CD4-positive, alpha-beta memory T cell (primary cell): ENCODE data around the gene IFIT2. TPM values are rescaled to one million over a fixed set of nuclear protein-coding genes. Genes with fewer than 3 reads are reported as not detected.
"Not testable (repeated sequence)": the region's sequence is repeated elsewhere in the genome, so short reads cannot be mapped to it uniquely, and the experiment has no call there.

Experiments
- CTCF ChIA-PET: fragments of 350-600 bp; sonication (Branson Sonifier 250); formaldehyde crosslinking; loops from one replicate; lab custom pipeline; 2021; ENCODE audit warnings: inconsistent platforms; ENCODE audit not compliant: partially characterized antibody; lab: Charles Lee
- POLR2A ChIA-PET: fragments of 350-600 bp; sonication (Branson Sonifier 250); formaldehyde crosslinking; loops from one replicate; lab custom pipeline; 2021; ENCODE audit not compliant: partially characterized antibody; lab: Charles Lee
- DNase-seq, 5 donors: peaks; one replicate each; pipeline versions ENCODE4 v3.0.0 to v3.0.0-alpha.2; 2020 to 2022; ENCODE audit warnings: mixed read lengths in 1 of 5
- H3K27ac ChIP-seq: one replicate; pipeline ENCODE4 v1.7.0; 2013; ENCODE audit warnings: low read depth, low read length
- H3K27me3 ChIP-seq: 2 replicates; pipeline ENCODE4 v1.7.0; 2013; ENCODE audit warnings: mild to moderate bottlenecking, low read length, moderate library complexity; ENCODE audit not compliant: insufficient read depth
- H3K36me3 ChIP-seq: 2 replicates; pipeline ENCODE4 v1.7.0; 2013; ENCODE audit warnings: mild to moderate bottlenecking, low read length, moderate library complexity; ENCODE audit not compliant: insufficient read depth
- H3K4me1 ChIP-seq: 2 replicates; pipeline ENCODE4 v1.7.0; 2013; ENCODE audit warnings: mild to moderate bottlenecking, low read length, moderate library complexity; ENCODE audit not compliant: insufficient read depth
- H3K4me3 ChIP-seq, 2 donors: one replicate each; pipeline ENCODE4 v1.7.0; 2013; ENCODE audit warnings: low read length in 2 of 2, mild to moderate bottlenecking in 1 of 2
- H3K9me3 ChIP-seq, 2 donors: one replicate each; pipeline ENCODE4 v1.7.0; 2013; ENCODE audit warnings: low read length in 2 of 2, control low read depth in 1 of 2; ENCODE audit not compliant: control insufficient read depth in 1 of 2
- H3K27ac Mint-ChIP-seq, 7 donors: one replicate each; pipeline ENCODE4 v1.8.0; 2020 to 2021; ENCODE audit warnings: mixed read lengths in 7 of 7, mild to moderate bottlenecking in 6 of 7, inconsistent platforms in 3 of 7, moderate library complexity in 3 of 7
- H3K27me3 Mint-ChIP-seq, 2 donors: one replicate each; pipeline ENCODE4 v1.8.0; 2020 to 2021; ENCODE audit warnings: mixed read lengths in 2 of 2
- H3K36me3 Mint-ChIP-seq, 2 donors: one replicate each; pipeline ENCODE4 v1.8.0; 2020 to 2021; ENCODE audit warnings: mixed read lengths in 2 of 2, inconsistent platforms in 1 of 2, mild to moderate bottlenecking in 1 of 2
- H3K4me1 Mint-ChIP-seq, 4 donors: one replicate each; pipeline ENCODE4 v1.8.0; 2020 to 2021; ENCODE audit warnings: mixed read lengths in 4 of 4, mild to moderate bottlenecking in 1 of 4
- H3K4me3 Mint-ChIP-seq, 8 donors: one replicate each; pipeline ENCODE4 v1.8.0; 2020 to 2021; ENCODE audit warnings: mixed read lengths in 8 of 8, mild to moderate bottlenecking in 7 of 8, moderate library complexity in 6 of 8, inconsistent platforms in 3 of 8
- H3K9me3 Mint-ChIP-seq, 8 donors: one replicate each; pipeline ENCODE4 v1.8.0; 2020 to 2021; ENCODE audit warnings: mixed read lengths in 8 of 8, mild to moderate bottlenecking in 5 of 8, inconsistent platforms in 3 of 8, moderate library complexity in 1 of 8
- intact Hi-C: fragments of 100-400 bp; cut with micrococcal nuclease; formaldehyde crosslinking; loops from one replicate; pipeline ENCODE4 v1.15.1; 2023
- polyA plus RNA-seq, 2 donors: library from polyadenylated mRNA; unstranded; fragments of 300-500 nt; fragmentation: Illumina TruSeq; gene quantifications; one replicate each; pipeline ENCODE4 v1.2.3, GENCODE V29; 2021
- total RNA-seq, 2 experiments: library from RNA; stranded (reverse); gene quantifications; one replicate each; pipeline ENCODE4 v1.2.3, GENCODE V29; 2021

The IFIT2 gene
- total and polyA plus RNA-seq, 4 experiments from 2014 or later = 3.5 to 10.7 (median 9.8) TPM

DNA sequence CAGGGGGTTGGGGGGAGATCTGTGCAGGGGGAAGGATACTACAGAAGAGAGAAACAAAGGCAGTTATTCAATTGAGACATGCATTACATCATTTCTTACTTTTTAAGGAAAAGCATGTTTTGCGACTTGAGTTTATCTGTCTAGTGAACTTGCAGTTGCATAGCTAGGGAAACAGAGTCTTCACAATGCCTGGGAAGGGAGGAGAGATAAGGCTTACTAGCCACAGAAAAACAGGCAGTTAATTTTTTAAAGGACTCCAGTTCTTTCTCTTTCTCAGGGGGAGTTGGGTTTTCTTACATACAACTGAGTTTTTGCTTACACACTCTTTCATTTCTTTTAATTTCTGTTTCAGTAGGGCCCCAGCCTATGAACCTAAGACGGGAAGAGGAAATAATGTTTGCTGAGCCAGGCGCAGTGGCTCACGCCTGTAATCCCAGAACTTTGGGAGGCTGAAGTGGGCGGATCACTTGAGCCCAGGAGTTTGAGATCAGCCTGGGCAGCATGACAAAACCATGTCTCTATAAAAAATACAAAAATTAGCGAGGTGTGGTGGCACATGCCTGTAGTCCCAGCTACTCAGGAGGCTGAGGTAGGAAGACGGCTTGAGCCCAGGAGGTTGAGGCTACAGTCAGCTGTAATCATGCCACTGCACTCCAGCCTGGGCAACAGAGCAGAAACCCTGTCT is 48.9 kb downstream of the IFIT2 start:
- intact Hi-C loops, H3K4me1 ChIP-seq, H3K9me3 Mint-ChIP-seq, H3K36me3 Mint-ChIP-seq, DNase-seq, H3K9me3 ChIP-seq, H3K4me3 ChIP-seq, H3K36me3 ChIP-seq, H3K27me3 Mint-ChIP-seq, H3K27ac ChIP-seq, H3K27me3 ChIP-seq, POLR2A ChIA-PET: not testable (repeated sequence)
- Mint-ChIP-seq H3K27ac (peak overlapping the region in 2 of 7 donors; percentile 24 to 32), H3K4me1 (peaks cover 2 to 17% (median 6%) of the 10 kb centered on the region in 4 donors), H3K4me3 (peak overlapping the region in 6 of 8 donors; percentile 1 to 53 (median 18))
- CTCF ChIA-PET = interaction anchor here (1.1 kb wide), 1 partner anchor 12 kb away, joined by 3 read pairs; no protein-coding TSS in a partner anchor

DNA sequence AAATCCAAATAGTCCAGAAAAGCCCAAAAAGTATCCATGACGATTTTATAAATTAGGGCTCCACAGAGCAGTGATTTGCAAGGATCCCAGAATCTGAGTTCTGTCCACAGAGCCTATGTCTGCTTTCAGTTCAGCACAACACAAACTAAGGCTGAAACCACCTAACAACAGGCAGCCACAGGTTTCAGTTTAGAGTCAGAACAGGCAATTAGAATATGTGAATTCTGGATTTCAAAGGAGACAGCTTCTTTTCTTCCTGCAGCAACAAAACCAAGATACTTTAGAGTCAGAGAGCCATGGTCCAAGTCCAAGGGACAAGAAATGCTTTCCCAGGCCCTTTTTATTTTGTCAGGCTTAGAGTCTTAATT is 49.5 kb downstream of the IFIT2 start:
- intact Hi-C loops = no loop called here
- H3K27me3 Mint-ChIP-seq = peaks cover 2 to 6% of the 10 kb centered on the region in 2 donors
- Histone ChIP-seq H3K4me1 (peaks cover 6% of the 10 kb centered on the region), H3K36me3 (no peaks in the 10 kb centered on the region), H3K27ac (no peak overlapping the region), H3K4me3 (no peak overlapping the region), H3K9me3 (no peaks in the 10 kb centered on the region), H3K27me3 (no peaks in the 10 kb centered on the region)
- DNase-seq = no peak
- peaks cover 0 to 6% of the 10 kb centered on the region in 2 donors for H3K36me3 Mint-ChIP-seq
- H3K27ac Mint-ChIP-seq = no peak overlapping the region
- peaks cover 0 to 4% (median 0%) of the 10 kb centered on the region in 8 donors for H3K9me3 Mint-ChIP-seq
- peak overlapping the region in 1 of 8 donors; percentile 53 for H3K4me3 Mint-ChIP-seq
- ChIA-PET POLR2A (no interaction called here), CTCF (no interaction called here)
- H3K4me1 Mint-ChIP-seq = peaks cover 2 to 17% (median 7%) of the 10 kb centered on the region in 4 donors

DNA sequence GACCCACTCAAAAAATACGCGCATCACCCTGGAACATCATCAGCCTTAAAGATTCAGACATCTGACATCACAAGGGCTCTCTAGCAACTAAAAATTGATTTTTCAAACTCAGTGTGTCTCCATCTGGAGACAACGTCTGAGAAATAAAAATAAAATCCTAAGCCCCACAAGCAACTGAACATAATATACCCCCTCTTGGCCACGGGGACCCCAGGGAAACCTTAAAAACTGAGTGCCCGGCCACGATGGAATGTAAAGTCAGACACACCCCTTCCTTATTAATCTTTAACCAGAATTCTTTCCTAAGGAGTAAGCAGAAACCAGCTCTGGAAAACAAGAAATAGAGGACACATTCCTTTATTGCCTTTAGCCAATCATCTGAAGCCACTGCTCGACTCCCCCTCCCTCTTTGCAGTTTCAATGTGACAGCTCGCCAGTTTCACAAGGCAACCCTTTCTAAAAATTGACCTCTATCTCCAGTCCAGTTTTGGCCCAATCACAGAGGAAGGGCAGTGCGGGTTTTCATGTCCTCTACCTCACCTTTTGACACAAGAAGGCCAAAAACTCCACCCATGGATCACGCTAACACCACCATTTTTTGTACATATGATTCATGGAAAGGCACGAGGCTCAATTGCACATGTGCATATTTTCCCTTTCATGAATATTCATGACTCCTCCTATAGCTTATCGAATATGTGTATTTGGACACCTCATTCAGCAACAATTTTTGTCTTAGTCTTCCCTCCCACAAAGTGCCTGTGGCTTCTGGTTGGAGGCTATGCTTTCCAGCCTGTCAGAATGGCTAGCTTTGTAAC is 50.1 kb downstream of the IFIT2 start:
- H3K4me1 ChIP-seq = peaks cover 6% of the 10 kb centered on the region
- CTCF ChIA-PET = interaction anchor here (1.0 to 1.4 kb wide), 2 partner anchors 9 to 17 kb away, joined by 3 to 6 read pairs; no protein-coding TSS in a partner anchor
- intact Hi-C loops = no loop called here
- no peak overlapping the region for H3K27ac Mint-ChIP-seq
- H3K9me3 Mint-ChIP-seq = peaks cover 0 to 4% (median 0%) of the 10 kb centered on the region in 8 donors
- peaks cover 0 to 6% of the 10 kb centered on the region in 2 donors for H3K36me3 Mint-ChIP-seq
- H3K4me1 Mint-ChIP-seq = peaks cover 2 to 17% (median 7%) of the 10 kb centered on the region in 4 donors
- no peak overlapping the region for H3K4me3 Mint-ChIP-seq
- no peaks in the 10 kb centered on the region for H3K9me3 ChIP-seq
- H3K27me3 ChIP-seq = no peaks in the 10 kb centered on the region
- POLR2A ChIA-PET = no interaction called here
- H3K4me3 ChIP-seq = no peak overlapping the region
- no peak for DNase-seq
- H3K27me3 Mint-ChIP-seq = peaks cover 2 to 6% of the 10 kb centered on the region in 2 donors
- no peak overlapping the region for H3K27ac ChIP-seq
- H3K36me3 ChIP-seq = no peaks in the 10 kb centered on the region

DNA sequence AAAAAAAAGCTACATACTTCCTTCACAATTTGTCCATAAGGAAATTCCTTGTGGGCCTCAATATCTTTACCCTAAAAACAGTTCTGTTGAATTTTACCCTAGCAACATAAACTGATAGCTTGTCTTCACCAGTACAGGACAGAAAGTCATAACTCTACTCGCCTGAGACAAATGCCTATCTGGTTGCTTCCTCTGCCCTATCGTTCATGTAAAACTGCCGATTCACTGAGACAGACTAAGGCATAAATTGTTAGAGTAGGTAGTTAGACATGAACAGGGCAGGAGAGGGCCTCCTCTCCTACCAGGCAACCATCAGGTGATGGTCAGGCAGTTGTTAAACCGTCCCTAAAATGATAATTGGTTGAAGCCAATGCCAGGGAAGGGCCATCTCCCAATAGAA is 51.0 kb downstream of the IFIT2 start:
- H3K4me1 Mint-ChIP-seq = peaks cover 2 to 17% (median 7%) of the 10 kb centered on the region in 4 donors
- Histone ChIP-seq H3K27me3 (no peaks in the 10 kb centered on the region), H3K4me1 (peaks cover 6% of the 10 kb centered on the region), H3K27ac (no peak overlapping the region), H3K36me3 (no peaks in the 10 kb centered on the region), H3K9me3 (no peaks in the 10 kb centered on the region), H3K4me3 (no peak overlapping the region)
- CTCF ChIA-PET = interaction anchor here (1.0 to 1.4 kb wide), 2 partner anchors 8 to 16 kb away, joined by 3 to 6 read pairs; no protein-coding TSS in a partner anchor
- no peak for DNase-seq
- no peak overlapping the region for H3K4me3 Mint-ChIP-seq
- no peak overlapping the region for H3K27ac Mint-ChIP-seq
- POLR2A ChIA-PET = no interaction called here
- H3K36me3 Mint-ChIP-seq = peaks cover 0 to 6% of the 10 kb centered on the region in 2 donors
- H3K27me3 Mint-ChIP-seq = peaks cover 2 to 6% of the 10 kb centered on the region in 2 donors
- intact Hi-C loops = no loop called here
- H3K9me3 Mint-ChIP-seq = peaks cover 0 to 4% (median 0%) of the 10 kb centered on the region in 8 donors

DNA sequence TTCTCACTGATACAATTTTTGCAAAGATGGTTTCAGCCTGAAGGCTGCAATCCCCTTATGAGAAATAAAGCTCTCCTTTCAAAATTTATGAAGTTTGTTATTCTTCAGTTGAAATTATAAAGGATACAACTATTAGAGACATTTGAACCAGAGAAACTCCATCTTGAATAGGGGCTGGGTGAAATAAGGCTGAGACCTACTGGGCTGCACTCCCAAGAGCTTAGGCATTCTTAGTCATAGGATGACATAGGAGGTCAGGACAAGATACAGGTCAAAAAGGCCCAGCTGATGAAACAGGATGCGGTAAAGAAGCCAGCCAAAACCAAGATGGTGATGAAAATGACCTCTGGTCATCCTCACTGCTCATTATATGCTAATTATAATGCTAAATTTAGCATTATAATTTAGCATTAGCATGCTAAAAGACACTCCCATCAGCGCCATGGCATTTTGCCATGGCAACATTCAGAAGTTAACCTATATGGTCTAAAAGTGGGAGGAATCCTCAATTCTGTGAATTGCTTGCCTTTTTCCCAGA is 53.6 kb downstream of the IFIT2 start:
- peaks cover 0 to 17% (median 6%) of the 10 kb centered on the region in 4 donors for H3K4me1 Mint-ChIP-seq
- H3K9me3 Mint-ChIP-seq = peaks cover 0 to 4% (median 0%) of the 10 kb centered on the region in 8 donors
- no peak overlapping the region for H3K27ac Mint-ChIP-seq
- no peaks in the 10 kb centered on the region for H3K36me3 ChIP-seq
- H3K27me3 Mint-ChIP-seq = peaks cover 1 to 3% of the 10 kb centered on the region in 2 donors
- no peaks in the 10 kb centered on the region for H3K9me3 ChIP-seq
- no peak overlapping the region for H3K4me3 Mint-ChIP-seq
- ChIA-PET CTCF (interaction anchor here (1.2 kb wide), 2 partner anchors 8 to 12 kb away, joined by 3 to 4 read pairs; no protein-coding TSS in a partner anchor), POLR2A (no interaction called here)
- H3K27me3 ChIP-seq = no peaks in the 10 kb centered on the region
- peaks cover 0 to 6% of the 10 kb centered on the region in 2 donors for H3K36me3 Mint-ChIP-seq
- H3K4me1 ChIP-seq = peaks cover 6% of the 10 kb centered on the region
- intact Hi-C loops = no loop called here
- H3K27ac ChIP-seq = no peak overlapping the region
- no peak for DNase-seq
- no peak overlapping the region for H3K4me3 ChIP-seq

DNA sequence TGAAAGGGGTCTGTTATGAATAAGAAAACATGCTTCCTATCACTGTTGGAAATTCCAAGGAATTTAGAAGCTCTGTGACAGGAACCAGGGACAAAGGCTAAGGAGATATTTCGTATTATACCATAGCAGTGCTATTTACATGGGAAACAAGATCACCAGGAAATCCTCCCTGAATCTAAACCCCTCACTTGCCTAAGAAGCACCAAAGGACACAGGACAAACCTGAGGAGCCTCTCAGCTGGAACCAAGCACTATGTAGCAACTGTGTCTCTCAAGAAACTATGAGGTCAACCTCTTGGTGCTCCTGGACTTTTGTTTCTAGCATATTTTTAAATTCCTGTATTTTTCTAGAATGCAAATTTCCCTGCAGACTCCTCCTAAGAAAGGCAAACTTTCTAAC is 55.2 kb downstream of the IFIT2 start:
- DNase-seq = no peak
- Histone ChIP-seq H3K4me1 (no peaks in the 10 kb centered on the region), H3K9me3 (no peaks in the 10 kb centered on the region), H3K36me3 (no peaks in the 10 kb centered on the region), H3K27me3 (no peaks in the 10 kb centered on the region), H3K4me3 (no peak overlapping the region), H3K27ac (no peak overlapping the region)
- no peak overlapping the region for H3K4me3 Mint-ChIP-seq
- no peak overlapping the region for H3K27ac Mint-ChIP-seq
- intact Hi-C loops = no loop called here
- peaks cover 0 to 2% (median 1%) of the 10 kb centered on the region in 4 donors for H3K4me1 Mint-ChIP-seq
- peaks cover 0 to 3% of the 10 kb centered on the region in 2 donors for H3K27me3 Mint-ChIP-seq
- POLR2A ChIA-PET = no interaction called here
- CTCF ChIA-PET = no interaction called here
- H3K9me3 Mint-ChIP-seq = peaks cover 0 to 4% (median 0%) of the 10 kb centered on the region in 8 donors
- peaks cover 0 to 6% of the 10 kb centered on the region in 2 donors for H3K36me3 Mint-ChIP-seq

DNA sequence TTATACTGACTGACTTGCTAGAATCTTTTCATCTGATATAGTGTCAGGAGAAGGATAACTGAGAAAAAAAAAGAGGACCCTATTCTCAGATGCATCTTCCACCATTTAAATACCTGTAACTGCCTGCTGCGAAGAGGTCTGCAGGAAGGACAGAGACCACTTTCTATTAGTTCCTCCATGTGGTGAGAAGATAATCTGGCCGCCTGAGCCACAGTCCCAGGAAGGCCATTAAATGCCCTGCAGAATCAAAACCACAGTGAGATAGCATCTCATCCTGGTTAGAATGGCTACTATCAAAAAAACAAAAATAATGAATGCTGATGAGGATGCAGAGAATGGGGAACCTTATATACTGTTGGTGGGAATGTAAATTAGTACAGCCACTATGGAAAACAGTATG is 56.1 kb downstream of the IFIT2 start:
- intact Hi-C loops = no loop called here
- Histone ChIP-seq H3K27ac (no peak overlapping the region), H3K27me3 (no peaks in the 10 kb centered on the region), H3K36me3 (no peaks in the 10 kb centered on the region), H3K4me3 (no peak overlapping the region), H3K4me1 (no peaks in the 10 kb centered on the region), H3K9me3 (no peaks in the 10 kb centered on the region)
- Mint-ChIP-seq H3K4me1 (peaks cover 0 to 5% (median 2%) of the 10 kb centered on the region in 4 donors), H3K27ac (no peak overlapping the region), H3K36me3 (peaks cover 0 to 6% of the 10 kb centered on the region in 2 donors), H3K9me3 (peaks cover 0 to 4% (median 0%) of the 10 kb centered on the region in 8 donors), H3K27me3 (peaks cover 0 to 1% of the 10 kb centered on the region in 2 donors), H3K4me3 (no peak overlapping the region)
- ChIA-PET CTCF (interaction anchor here (2.5 kb wide), 1 partner anchor 12 kb away, joined by 7 read pairs; no protein-coding TSS in a partner anchor), POLR2A (no interaction called here)
- no peak for DNase-seq
